T-helper 1 cell (primary cell): Measurements from ENCODE around the gene ZNF778.

Experiments
- DNase-seq, 5 donors: peaks; one replicate each; pipeline ENCODE4 v3.0.0-alpha.2; 2012 to 2020

The ZNF778 gene

DNA sequence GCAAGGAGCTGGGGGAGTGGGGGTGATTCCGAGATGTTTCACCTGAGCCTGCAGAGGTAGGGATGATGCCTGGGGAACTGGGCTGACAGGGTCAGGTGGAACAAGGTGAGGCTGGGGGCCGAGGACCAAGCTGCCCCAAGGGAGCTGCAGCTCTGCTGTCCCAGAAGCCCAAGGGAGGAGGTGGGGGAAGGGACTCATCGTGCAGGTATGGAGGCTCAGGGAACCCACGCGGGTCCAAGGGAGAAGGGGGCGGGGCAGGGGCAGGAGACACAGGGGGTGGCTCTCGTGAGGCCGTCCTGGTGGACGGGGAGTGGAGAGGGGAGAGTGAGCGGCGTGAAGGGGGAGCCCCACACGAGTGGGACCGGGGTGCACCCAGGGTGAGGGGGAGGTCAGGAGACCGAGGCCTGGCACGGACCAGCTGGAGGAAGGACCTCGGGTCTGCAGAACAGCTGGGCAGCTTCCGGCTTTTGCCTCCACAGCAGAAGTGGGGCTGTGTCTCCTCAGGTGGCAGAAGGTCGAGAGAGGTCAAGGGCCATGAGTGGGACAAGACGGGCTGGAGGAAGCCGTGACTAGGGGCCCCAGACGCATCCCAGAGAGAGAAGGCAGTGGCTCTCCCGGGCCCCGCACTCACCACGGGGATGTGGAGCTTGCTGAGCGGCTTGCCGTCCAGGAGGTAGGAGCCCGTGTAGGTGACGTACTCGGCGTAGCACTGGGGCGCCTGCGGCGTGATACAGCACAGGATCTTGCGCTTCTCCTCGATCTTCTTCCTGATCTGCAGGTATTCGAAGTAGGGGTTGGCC lies 61.1 kb downstream of the ZNF778 start:
- DNase-seq: no peak

DNA sequence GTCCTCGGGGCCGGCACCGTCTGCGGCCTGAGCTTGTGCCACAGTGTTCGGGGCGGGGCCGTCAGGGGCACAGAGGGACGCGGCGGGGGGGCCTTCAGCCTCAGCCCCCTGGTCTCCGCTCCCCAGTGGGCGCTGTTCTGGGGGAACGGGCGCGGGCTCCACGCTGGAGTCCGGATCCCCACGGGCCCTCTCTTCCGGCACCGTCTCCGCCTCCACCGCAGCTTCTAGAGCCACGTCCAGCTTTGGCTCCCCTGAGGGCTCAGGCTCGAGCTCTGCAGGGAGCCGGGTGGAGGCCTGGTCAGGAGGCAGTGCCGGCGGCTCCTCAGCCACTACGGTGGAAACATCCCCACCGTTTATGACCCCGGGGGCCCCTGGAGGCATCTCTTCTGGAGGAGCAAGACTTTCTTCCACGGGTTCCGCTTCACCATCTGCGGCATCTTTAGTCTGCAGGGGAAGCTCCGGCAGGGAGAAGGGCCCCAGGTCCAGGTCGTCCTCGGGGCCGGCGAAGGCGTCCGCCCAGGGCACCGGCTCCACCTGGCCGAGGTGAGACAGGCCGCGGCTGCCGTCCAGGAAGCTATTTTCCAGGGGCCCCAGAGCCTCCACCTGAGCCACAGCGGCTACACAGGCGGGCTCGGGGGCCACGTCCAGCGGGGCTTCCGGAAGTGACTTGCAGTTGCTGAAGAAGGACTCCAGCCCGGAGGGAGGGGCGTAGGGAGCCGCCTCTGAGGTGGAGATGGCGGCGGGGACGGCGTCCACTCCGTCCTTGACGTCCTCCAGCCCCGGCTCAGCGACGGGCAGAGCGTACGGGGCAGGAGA lies 62.4 kb downstream of the ZNF778 start:
- DNase-seq: no peak

DNA sequence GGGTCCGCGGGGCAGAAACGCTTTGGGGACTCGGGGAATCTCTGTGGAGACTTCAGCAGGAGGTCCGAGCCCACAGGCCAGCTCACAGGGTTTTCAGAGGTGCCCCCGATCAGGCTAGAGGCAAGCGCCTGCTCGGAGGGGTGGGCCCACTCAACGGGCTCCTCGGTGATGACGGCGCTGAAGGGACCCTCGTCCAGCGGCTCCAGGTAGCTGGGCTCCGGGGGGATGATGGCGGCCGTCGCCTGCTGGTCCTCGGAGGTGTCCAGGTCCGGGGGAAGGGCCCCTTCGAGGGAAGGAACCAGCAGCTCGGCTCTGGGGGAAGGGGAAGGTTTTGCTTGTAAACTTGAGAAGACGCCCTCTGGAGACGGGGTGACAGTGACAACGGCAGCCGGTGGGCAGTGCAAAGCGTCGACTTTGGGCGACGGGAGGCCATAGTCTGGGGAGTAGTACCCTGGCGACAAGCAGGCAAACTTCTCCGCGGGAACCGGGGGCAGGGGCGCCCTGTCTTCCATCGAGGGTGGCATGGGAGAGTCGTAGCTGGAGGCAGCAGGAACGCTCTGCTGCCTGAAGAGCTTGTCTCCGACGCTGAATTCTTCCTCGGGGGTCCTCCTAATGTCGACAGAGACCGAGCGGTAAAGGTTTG lies 63.2 kb downstream of the ZNF778 start:
- DNase-seq: no peak

DNA sequence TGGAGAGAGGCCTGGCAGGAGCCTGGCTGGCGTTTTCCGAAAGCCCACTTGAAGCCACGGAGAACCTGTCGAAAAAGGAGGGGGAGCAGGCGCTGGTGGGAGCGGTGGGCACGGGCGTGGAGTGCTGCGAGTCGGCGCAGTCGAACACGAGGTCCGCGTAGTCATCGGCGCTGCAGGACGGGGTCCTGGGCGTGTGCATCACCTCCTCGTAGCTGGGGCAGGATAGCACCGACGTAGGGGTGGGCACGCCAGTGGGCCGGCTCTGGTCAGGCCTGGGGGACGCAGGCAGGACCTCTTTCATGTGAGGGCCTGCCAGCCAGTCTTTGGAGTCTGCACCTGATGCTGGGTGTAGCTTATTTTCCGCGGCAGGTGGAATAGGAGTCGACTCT lies 63.7 kb downstream of the ZNF778 start:
- DNase-seq: no peak

DNA sequence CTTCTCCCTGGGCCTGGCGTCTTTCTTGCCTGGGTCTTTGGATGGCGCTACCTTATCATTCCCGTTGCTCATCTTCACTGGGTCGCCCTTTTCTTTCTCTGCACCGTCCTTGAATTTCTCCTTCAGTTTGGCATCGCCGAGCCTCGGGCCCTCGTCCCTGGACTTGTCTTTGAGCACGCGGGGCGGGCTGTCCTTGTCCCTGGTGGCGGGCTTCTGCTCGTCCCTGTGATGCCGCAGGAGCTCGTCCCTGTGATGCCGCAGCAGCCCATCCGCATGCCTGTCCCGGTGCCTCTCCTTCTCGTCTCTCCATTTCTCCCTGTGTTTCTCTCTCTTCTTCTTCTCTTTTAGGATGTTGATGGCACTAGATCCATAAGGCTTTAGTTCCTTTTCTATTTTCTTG lies 64.3 kb downstream of the ZNF778 start:
- no peak for DNase-seq

DNA sequence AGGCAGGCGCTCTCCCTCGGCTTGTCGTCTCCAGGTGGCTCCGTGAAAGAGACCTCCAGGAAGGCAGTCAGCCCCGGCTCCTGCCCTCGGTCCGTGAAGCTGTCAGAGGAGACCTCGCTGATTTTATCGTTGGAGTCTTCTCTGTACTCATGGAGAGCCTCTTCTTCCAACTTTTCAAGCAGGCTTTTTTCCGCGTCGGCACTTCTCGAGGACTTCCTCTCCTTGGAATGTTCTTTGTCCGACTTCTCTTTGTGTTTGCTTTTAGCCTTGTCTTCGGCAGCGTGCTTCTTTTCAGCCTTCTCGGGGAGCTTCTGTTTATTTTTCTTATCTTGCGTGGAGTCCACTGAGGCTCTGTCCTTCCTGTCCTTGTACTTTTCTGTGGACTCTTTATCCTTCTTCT lies 65.0 kb downstream of the ZNF778 start:
- DNase-seq: no peak

DNA sequence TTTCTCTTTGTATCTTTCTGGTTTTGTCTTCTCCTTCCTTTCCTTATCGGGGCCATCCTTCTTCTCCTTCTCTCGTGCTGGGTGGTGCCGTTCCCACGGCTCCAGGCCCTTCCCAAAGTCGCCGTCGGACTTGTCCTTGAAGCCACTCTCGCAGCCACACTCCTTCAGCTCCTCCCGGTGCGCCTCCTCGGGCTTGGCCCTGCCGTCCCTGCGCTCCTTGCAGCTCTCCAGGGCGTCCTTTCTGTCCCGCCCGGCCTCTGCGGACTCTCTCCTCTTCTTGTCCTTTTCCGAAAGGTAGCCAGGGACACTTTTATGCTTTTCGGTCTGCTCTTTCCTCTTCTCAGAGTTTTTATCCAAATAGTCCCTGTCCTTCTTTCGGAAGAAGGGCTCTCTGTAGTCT lies 65.9 kb downstream of the ZNF778 start:
- DNase-seq: no peak

DNA sequence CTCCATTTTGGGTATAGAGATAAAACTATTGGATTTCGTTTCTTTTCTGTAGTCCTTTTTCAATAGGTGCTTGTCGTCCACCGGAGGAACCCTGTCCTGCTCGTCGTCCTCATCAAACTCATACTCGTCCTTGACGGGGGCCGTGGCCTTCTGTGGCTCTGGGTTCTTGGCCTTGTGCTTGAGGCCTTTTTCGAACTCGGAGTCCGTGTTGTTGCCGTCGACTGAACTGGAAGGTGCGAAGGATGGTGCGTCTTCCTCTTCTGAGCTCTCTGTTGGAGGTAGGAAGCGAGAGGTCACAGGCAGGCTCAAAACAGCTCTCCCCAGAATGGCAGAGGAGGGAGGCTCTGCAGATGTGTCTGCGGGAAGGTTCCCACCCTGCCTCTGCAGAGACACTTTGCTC lies 67.9 kb downstream of the ZNF778 start:
- no peak for DNase-seq

DNA sequence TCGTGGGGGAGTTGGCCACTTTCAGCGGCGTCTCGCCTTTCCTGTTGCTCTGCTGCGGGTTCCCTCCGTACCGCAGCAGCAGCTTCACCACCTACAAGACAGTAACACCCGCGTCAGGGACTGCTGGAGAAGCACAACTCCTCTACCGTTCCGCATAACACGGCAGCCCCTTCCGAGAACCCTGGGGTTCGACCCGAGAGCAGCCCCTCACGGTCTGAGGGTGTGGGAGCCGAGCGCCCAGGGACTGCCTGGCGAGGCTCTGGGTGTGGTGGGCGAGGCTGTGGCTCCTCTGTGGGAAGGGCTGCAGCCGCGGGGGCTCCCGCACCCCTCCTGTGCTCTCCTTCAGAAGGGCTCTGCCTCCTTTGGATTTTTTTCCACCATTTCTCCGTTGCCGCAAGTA lies 68.6 kb downstream of the ZNF778 start:
- DNase-seq: no peak
